Middle frontal gyrus (tissue), 1 donor: ENCODE results near the gene EPS8.

Source experiments
- DNase-seq: peaks from one replicate; pipeline ENCODE4 v3.0.0-alpha.2; 2015; ENCODE audit warnings: low spot score; ENCODE audit errors: extremely low spot score

The EPS8 gene

GRCh38 chr12:15789220-15790171 lies at the start of gene EPS8:
Gene EPS8, minus strand, starts transcription at chr12:15789388. Its CDS starts 106,437 bp downstream, at chr12:15682951.
- peak; percentile 72 for DNase-seq

- DNase-seq: no peak
Measured at GRCh38 chr12:15837141-15837790, 48.1 kb upstream of the EPS8 start.

GRCh38 chr12:15834575-15834974 lies 45.4 kb upstream of the EPS8 start:
- no peak for DNase-seq

- DNase-seq: no peak
Measured at GRCh38 chr12:15831315-15831978, 42.3 kb upstream of the EPS8 start.

GRCh38 chr12:15830538-15830937 lies 41.4 kb upstream of the EPS8 start:
- no peak for DNase-seq

- no peak for DNase-seq
Measured at GRCh38 chr12:15829949-15830348, 40.8 kb upstream of the EPS8 start.

- no peak for DNase-seq
Measured at GRCh38 chr12:15829255-15829654, 40.1 kb upstream of the EPS8 start.

- DNase-seq: no peak
Measured at GRCh38 chr12:15827136-15827535, 37.9 kb upstream of the EPS8 start.

GRCh38 chr12:15824516-15824915 lies 35.3 kb upstream of the EPS8 start:
- no peak for DNase-seq

- no peak for DNase-seq
Measured at GRCh38 chr12:15823360-15824128, 34.4 kb upstream of the EPS8 start.

GRCh38 chr12:15819644-15820437 lies 30.7 kb upstream of the EPS8 start:
- no peak for DNase-seq

GRCh38 chr12:15818418-15818817 lies 29.2 kb upstream of the EPS8 start:
- DNase-seq: no peak

GRCh38 chr12:15815730-15816129 lies 26.5 kb upstream of the EPS8 start:
- no peak for DNase-seq

- DNase-seq: no peak
Measured at GRCh38 chr12:15811214-15812127, 22.3 kb upstream of the EPS8 start.

- no peak for DNase-seq
Measured at GRCh38 chr12:15808652-15809051, 19.5 kb upstream of the EPS8 start.

GRCh38 chr12:15808250-15808649 lies 19.1 kb upstream of the EPS8 start:
- no peak for DNase-seq

GRCh38 chr12:15806826-15807225 lies 17.6 kb upstream of the EPS8 start:
- no peak for DNase-seq

- no peak for DNase-seq
Measured at GRCh38 chr12:15801770-15802744, 12.9 kb upstream of the EPS8 start.
